Daoy (cell line): ENCODE data around the gene NDUFA9. TPM values are rescaled to one million over a fixed set of nuclear protein-coding genes. Genes with fewer than 3 reads are reported as not detected.

Source experiments
- DNase-seq: peaks from one replicate; pipeline ENCODE4 v3.0.0-alpha.2; 2015; ENCODE audit warnings: low read depth
- total RNA-seq: library from RNA; depleted of rRNA; stranded (reverse); fragments of >200 nt; shearing (Covaris generic); gene quantifications from 2 replicates; pipeline ENCODE4 v1.2.3, GENCODE V29; 2014; rRNA removed

The NDUFA9 gene
- total RNA-seq, result 186 and 291 TPM in 2 replicates

DNA sequence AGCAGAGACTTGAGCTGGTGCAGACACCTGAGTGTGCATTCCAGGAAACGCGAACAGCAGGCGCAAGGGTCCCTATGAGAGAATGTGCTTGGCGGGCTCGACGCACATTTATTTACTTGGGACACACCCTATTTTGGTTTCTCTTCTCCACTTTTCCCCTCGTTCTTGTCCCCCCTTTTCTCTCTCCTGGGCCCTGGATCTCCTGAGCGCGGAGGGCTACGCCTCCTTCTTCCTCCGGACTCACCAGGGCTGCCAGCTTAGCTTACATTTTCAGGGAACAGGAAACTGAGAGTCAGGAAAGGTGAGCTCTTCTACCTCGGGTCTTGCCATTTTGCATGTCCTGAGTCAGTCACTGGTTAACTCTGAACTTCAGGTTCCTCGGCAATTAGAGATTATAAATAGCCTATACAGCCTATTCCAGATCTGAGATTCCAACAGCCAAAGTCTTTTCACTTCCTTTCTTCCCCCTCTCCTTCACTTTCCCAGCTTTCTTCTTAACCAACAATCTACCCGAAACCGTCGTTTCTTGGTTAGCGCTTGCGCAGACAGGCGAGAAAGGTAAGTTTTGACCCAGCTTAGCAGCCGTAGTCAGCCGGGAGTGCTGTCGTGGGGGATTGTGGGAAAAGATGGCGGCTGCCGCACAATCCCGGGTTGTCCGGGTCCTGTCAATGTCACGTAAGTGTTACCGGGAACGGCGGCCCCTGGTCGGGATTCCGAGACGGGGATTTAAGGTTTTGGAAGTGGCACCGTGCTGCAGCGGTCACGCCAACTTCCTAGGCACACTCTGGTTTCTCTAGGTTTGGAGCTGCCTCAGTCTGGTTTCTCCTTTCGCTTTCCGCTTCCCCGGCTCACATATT lies at the start of gene NDUFA9, which contains the start of gene AKAP3:
TSS of gene NDUFA9 (plus strand) at position 614 of the 857 bp plus-strand sequence. CDS start at position 627, 13 bp downstream.
TSS of gene AKAP3 (minus strand) at position 551 of the 857 bp plus-strand sequence. CDS start 10,855 bp downstream, outside the sequence.
- peak; percentile 89 for DNase-seq

DNA sequence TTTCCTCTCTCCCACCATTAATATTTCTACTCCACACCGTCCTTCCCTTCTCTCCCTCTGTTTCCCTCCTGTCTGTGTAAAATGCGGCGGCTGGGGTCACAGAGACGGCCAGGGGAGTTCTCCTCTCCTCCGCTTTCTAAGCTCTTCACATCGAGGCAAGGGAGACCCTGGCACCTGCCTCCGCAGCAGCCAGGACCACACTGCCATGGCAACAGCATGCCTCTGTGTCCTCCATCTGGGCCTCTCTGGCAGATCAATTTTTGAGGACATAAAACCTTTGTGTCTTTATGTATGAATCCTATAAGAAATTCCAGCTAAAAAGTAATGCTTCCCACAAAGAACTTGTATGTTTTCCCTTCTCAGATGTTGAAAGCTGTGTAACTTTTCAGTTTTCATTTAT lies 45.5 kb upstream of the NDUFA9 start:
- no peak for DNase-seq

- DNase-seq, result no peak
Measured at GRCh38 chr12:4603946-4604345, 45.0 kb upstream of the NDUFA9 start.

- peak; percentile 89 for DNase-seq
Measured at GRCh38 chr12:4604684-4605193, 44.2 kb upstream of the NDUFA9 start.

DNA sequence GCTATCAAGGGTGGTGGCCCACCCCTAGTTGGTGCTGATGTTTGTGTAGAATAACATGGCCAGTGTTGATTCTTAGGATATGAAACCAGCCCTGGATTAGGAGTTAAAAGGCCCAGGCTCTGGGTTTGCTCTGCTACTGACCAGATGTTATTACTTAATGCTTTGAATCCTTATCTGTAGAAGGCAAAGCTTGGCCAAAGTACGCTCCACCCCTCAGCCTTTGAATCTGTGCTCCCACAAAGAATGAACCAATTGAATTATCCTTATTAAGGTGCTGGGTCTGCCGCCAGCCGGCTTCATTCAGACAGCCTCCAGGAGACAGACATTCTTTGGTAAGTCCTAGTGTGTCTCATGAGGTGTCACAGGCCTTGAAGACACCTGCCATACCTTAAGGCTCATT lies 41.9 kb upstream of the NDUFA9 start:
- no peak for DNase-seq

DNA sequence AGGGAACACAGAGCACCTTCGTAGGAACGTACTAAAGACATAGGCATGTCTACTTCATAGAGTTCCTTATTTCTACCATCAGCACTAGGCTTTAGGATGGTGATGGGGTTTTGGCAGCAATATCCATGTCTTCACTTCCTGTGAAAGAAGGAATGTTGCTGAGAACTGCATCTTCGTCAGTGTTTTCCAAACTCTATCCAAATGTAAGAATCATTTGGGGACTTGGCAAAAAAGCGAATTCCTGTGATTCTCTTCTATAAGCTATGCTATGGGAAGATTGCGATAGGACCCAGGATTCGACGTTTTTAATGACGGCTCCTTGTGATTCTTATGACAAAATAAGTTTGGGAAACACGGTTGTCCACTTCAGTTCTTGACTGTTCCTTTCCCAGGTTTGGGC lies 39.8 kb upstream of the NDUFA9 start:
- no peak for DNase-seq

GRCh38 chr12:4610481-4610880 lies 38.4 kb upstream of the NDUFA9 start:
- DNase-seq, result no peak

- DNase-seq, result no peak
Measured at GRCh38 chr12:4615667-4616066, 33.2 kb upstream of the NDUFA9 start.

DNA sequence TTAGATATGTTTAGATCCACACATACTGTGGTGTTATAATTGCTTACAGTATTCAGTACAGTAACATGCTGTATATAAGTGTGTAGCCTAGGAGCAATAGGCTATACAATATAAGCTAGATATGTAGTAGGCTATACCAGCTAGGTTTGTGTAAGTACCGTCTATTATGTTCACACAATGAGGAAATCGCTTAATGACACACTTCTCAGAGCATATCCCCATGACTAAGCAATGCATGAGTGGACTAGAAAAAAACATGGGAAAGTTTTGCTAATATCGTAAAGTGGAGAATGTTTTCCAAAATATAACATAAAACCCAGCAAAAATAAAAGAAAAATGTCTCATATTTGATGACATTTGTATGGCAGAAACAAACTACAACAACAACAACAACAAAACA lies 27.4 kb upstream of the NDUFA9 start:
- no peak for DNase-seq

DNA sequence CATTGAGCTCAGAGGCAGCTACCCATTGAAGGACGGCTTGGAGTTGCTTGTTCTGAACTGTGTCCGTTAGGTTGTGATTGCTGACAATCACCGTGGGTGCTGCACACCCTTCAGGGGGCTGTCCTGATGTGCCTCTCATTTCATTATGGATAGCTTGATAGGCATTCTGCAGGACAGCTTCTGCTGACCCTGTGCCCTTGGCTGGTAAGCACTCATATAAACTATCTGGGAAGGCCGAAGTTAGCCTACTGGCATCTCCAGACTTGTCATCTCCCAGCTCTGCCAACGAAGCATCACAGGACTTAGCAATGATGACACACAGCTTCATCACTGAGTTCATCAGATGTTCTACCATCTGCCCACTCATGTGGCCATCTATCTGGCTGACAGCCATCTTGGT lies 22.4 kb upstream of the NDUFA9 start:
- DNase-seq, result no peak

- no peak for DNase-seq
Measured at GRCh38 chr12:4628406-4628805, 20.5 kb upstream of the NDUFA9 start.

- DNase-seq, result no peak
Measured at GRCh38 chr12:4630262-4630661, 18.7 kb upstream of the NDUFA9 start.

DNA sequence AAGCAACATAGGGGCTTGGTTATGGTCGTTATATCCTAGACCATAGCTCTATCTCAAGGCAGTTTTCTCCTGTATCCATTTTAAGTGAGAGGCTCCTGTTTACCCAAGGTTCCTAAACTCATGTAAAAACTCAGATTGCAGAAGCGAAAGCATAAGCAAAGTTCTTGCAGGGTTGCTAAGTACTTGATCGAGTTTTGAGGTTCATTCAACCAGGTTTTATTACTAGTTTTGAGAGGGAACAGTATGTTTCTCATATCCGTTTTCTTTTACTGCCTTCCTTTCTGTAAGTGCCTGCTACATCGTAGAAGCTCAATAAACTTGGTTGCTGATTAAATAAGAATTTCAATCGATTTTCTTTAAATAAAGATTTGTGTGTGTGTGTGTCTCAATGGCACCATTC lies 5.2 kb upstream of the NDUFA9 start:
- no peak for DNase-seq

- DNase-seq, result no peak
Measured at GRCh38 chr12:4645023-4645422, 3.9 kb upstream of the NDUFA9 start.

GRCh38 chr12:4648104-4648500 lies 812 bp upstream of the NDUFA9 start:
- DNase-seq, result no peak

GRCh38 chr12:4649358-4649661 lies 396 bp downstream of the NDUFA9 start:
- DNase-seq, result no peak

DNA sequence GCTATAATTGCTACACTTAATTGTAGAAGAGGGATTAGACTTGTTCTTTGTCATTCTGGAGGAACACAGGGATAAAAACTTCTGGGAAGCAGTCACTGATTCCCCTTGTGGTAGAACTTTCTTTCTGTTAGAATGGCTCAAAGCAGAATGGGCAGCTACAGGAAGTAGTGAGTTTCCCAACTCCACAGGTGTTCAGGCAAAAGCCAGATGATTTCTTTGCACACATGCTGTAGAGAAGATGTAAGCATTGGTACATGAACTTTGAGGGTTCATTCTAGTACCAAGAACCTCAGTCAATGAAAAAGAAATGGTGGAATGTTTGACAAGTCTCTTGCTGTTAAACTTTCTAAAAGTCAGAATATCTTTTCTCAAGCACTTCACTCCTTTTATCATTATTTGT lies 4.3 kb downstream of the NDUFA9 start:
- no peak for DNase-seq

DNA sequence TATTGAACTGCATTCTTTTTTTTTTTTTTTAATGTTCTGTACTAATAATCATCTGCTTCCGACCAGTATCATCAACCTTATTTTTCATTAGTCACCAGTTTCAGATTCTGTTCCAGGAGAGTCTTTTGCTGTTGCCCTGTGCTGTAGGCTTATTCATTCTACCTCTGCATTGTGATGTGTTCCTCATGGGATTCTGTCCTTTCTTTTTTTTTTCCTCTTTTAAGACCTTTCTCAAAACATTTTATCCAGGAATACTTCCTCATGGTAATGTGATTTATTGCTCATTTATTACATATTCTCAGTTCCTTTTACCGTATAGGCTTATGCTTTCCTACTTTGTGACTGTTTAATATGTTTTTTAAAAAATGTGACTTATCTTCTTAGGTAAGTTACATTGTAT lies 4.8 kb downstream of the NDUFA9 start:
- DNase-seq, result no peak

- DNase-seq, result peak; percentile 7
Measured at GRCh38 chr12:4663971-4664505, 15.1 kb downstream of the NDUFA9 start.

DNA sequence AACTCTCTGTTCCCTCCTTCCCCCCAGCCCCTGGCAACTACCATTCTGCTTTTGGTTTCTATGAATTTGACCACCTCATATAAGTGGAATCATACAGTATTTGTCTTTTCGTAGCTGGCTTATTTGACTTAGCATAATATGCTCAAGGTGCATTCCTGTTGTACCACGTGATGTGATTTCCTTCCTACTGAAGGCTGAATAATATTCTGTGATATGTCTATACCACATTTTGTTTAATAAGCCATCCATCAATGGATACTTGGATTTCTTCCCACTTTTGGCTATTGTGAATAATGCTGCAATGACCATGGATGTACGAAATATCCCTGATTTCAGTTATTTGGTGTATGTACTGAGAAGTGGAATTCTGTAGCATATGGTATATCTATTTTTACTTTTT lies 16.3 kb downstream of the NDUFA9 start:
- no peak for DNase-seq

DNA sequence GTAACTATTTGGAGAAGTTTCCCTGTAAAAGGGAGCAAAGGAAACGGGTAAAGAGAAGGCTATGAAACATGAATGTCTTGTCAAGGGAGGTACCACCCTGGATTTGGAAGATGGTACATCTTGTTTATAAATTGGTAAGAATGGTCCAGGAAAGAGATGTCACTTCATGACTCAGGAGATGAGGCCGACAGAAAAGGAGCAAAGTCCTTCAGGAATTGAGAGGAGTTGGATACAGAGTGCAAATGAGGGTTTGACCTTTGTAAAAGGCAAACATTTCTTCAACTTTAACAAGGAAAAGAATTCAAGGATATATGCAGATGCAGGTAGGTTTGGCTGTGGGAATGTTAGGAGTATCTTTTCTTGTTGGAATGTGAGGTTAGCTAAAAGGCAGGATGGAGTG lies 30.8 kb downstream of the NDUFA9 start:
- no peak for DNase-seq

- no peak for DNase-seq
Measured at GRCh38 chr12:4681732-4682131, 32.8 kb downstream of the NDUFA9 start.

DNA sequence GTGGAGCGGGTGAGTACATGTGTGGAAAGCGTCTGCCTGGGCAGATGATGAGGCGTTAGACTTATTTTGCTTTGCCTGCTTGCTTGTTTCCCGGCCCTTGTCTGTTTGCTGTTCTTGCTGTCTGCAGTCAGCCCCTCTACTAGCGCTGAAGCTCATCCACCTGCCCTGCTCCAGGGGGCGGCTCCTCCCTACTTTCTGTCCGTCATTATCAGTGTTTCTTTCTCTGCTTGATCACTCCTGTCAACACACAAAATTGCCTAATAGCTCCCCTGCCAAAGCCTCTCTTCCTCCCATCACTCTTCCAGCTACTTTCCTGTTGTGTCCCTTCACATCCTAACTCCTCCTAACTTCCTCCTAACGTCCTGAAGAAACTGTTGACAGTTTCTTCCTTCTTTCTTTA lies 36.4 kb downstream of the NDUFA9 start:
- DNase-seq, result no peak
